Lung (tissue), 16 donors: ENCODE data around the gene JMJD1C. TPM values are rescaled to one million over a fixed set of nuclear protein-coding genes. Genes with fewer than 3 reads are reported as not detected.

Experiments used
- ATAC-seq: fragments of 200-7000 bp; cut with Tn5 transposase; one replicate; pipeline ENCODE4 v1.9.1; 2020; ENCODE audit warnings: moderate number of reproducible peaks; ENCODE audit not compliant: insufficient read depth, low FRiP score
- DNase-seq, 3 donors: peaks; one replicate each; pipeline ENCODE4 v3.0.0-alpha.2; 2013 to 2017
- H3K27ac ChIP-seq, 2 donors: one replicate each; pipeline ENCODE4 v1.5.1; 2013; ENCODE audit warnings: mild to moderate bottlenecking in 2 of 2, moderate library complexity in 2 of 2, control low read depth in 1 of 2, inconsistent platforms in 1 of 2, low read depth in 1 of 2, low read length in 1 of 2
- H3K27me3 ChIP-seq, 3 donors: one replicate each; pipeline ENCODE4 v1.5.1; 2013; ENCODE audit warnings: low read length in 2 of 3; ENCODE audit not compliant: control insufficient read depth in 3 of 3, insufficient read depth in 3 of 3
- H3K36me3 ChIP-seq, 4 donors: one replicate each; pipeline ENCODE4 v1.5.1; 2013; ENCODE audit warnings: low read length in 4 of 4, mild to moderate bottlenecking in 1 of 4, moderate library complexity in 1 of 4; ENCODE audit not compliant: control insufficient read depth in 4 of 4, insufficient read depth in 4 of 4
- H3K4me1 ChIP-seq, 5 donors: one replicate each; pipeline ENCODE4 v1.5.1; 2013; ENCODE audit warnings: low read length in 5 of 5, mild to moderate bottlenecking in 2 of 5, moderate library complexity in 1 of 5; ENCODE audit not compliant: control insufficient read depth in 5 of 5, insufficient read depth in 5 of 5
- H3K4me3 ChIP-seq: one replicate; pipeline ENCODE4 v1.5.1; 2013; ENCODE audit warnings: mild to moderate bottlenecking, control low read depth, moderate library complexity
- H3K9ac ChIP-seq, 2 donors: one replicate each; pipeline ENCODE4 v1.5.1; 2013; ENCODE audit warnings: low read length in 2 of 2, control low read depth in 1 of 2; ENCODE audit not compliant: insufficient read depth in 1 of 2
- H3K9me3 ChIP-seq, 4 donors: one replicate each; pipeline ENCODE4 v1.5.1; 2013; ENCODE audit warnings: low read length in 3 of 4, mild to moderate bottlenecking in 1 of 4, moderate library complexity in 1 of 4; ENCODE audit not compliant: control insufficient read depth in 4 of 4, insufficient read depth in 3 of 4
- CTCF ChIP-seq: IDR thresholded peaks from 2 replicates; pipeline ENCODE4 v1.5.1; 2012; ENCODE audit warnings: mild to moderate bottlenecking; ENCODE audit errors: control extremely low read depth, extremely low read depth
- WGBS, 2 donors: extraction: QIAGEN DNeasy Blood & Tissue Kit; methylation state at CpG; one replicate each; pipeline ENCODE4 v1.1.7; 2013; 5-methylcytosine and 5-hydroxymethylcytosine counted together
- long read RNA-seq, 5 donors: transcript quantifications; one replicate each; lab custom pipeline, GENCODE V29; 2026
- polyA plus RNA-seq, 2 donors: library from polyadenylated mRNA; stranded (reverse); fragments of 200-250 nt; gene quantifications; one replicate each; pipeline ENCODE4 v1.2.1, GENCODE V29; 2013
- total RNA-seq, 2 donors: library from RNA; depleted of rRNA in 1 of 2; stranded (reverse); fragments of >200 nt in 1 of 2; gene quantifications; one replicate each; pipeline ENCODE4 v1.2.1, GENCODE V29; 2014 to 2021
- donor health status: control.
- donor health status: control.
- donor health status: Bipolar disorder and iron deficiency.
- donor health status: healthy.
- donor health status: DM: yes; HTN: yes; CAD: no.

JMJD1C gene
- 100 to 1,000 TPM in 1 of 2 donors, 10 to 100 TPM in 1; 74.0 to 233 TPM for total RNA-seq
- polyA plus RNA-seq = 10 to 100 TPM; 30.5 to 68.3 TPM
- long read RNA-seq, donor 1, partial matches to known transcripts = 70 of 87 reads
- long read RNA-seq, donor 1, other reads (novel, unspliced or antisense) = 11 of 87 reads
- long read RNA-seq, donor 2, partial matches to known transcripts = 5 of 6 reads
- long read RNA-seq, donor 2, other reads (novel, unspliced or antisense) = 0 of 6 reads
- long read RNA-seq, donor 3, partial matches to known transcripts = 13 of 14 reads
- long read RNA-seq, donor 3, other reads (novel, unspliced or antisense) = 0 of 14 reads
- long read RNA-seq, donor 4, partial matches to known transcripts = 9 of 10 reads
- long read RNA-seq, donor 4, other reads (novel, unspliced or antisense) = 0 of 10 reads
- long read RNA-seq, donor 5, partial matches to known transcripts = 31 of 50 reads
- long read RNA-seq, donor 5, other reads (novel, unspliced or antisense) = 12 of 50 reads

- Histone ChIP-seq H3K36me3 (no peaks in the 10 kb centered on the region), H3K9me3 (no peaks in the 10 kb centered on the region), H3K4me3 (peak within 1 kb of the TSS; percentile 98), H3K27ac (peak within 1 kb of the TSS; percentile 95 to 99), H3K27me3 (no peaks in the 10 kb centered on the region), H3K4me1 (peaks cover 0 to 15% (median 3%) of the 10 kb centered on the region in 5 donors), H3K9ac (peak within 1 kb of the TSS; percentile 91 to 93)
- ATAC-seq = peak; percentile 94
- no peak for TF ChIP-seq CTCF
- DNase-seq = peak; percentile 90 to 95 (median 91)
- WGBS, 2 donors = 0% methylated on average over 82 to 99 of the region's 99 CpGs
Measured at GRCh38 chr10:63465293-63466143, at the start of gene JMJD1C. Gene JMJD1C, minus strand, starts transcription at chr10:63465977. Its CDS starts 315 bp downstream, at chr10:63465662.

- peaks cover 0 to 10% (median 1%) of the 10 kb centered on the region in 4 donors for H3K9me3 ChIP-seq
- peaks cover 0 to 2% (median 0%) of the 10 kb centered on the region in 4 donors for H3K36me3 ChIP-seq
- no peaks in the 10 kb centered on the region for H3K27me3 ChIP-seq
- no peak for TF ChIP-seq CTCF
- peak overlapping the region; percentile 55 to 56 for H3K27ac ChIP-seq
- H3K4me1 ChIP-seq = peaks cover 0 to 9% (median 2%) of the 10 kb centered on the region in 5 donors
- ATAC-seq = no peak
- H3K9ac ChIP-seq = no peak overlapping the region
- H3K4me3 ChIP-seq = no peak overlapping the region
- no peak for DNase-seq
- 40 to 43% methylated on average over 5 of the region's 5 CpGs for WGBS, 2 donors
Measured at GRCh38 chr10:63515002-63515763, 49.4 kb upstream of the JMJD1C start.

GRCh38 chr10:63506554-63506953, 40.8 kb upstream of the JMJD1C start:
- no peak for DNase-seq
- WGBS, 2 donors = 95 to 100% methylated on average over 1 of the region's 1 CpG
- H3K27me3 ChIP-seq = no peaks in the 10 kb centered on the region
- ATAC-seq = no peak
- peaks cover 0 to 7% (median 0%) of the 10 kb centered on the region in 5 donors for H3K4me1 ChIP-seq
- H3K9ac ChIP-seq = no peak overlapping the region
- H3K4me3 ChIP-seq = no peak overlapping the region
- TF ChIP-seq CTCF = no peak
- no peak overlapping the region for H3K27ac ChIP-seq
- peaks cover 0 to 2% (median 0%) of the 10 kb centered on the region in 4 donors for H3K36me3 ChIP-seq
- peaks cover 0 to 4% (median under 1%) of the 10 kb centered on the region in 4 donors for H3K9me3 ChIP-seq
